Sigmoid colon (tissue), 7 donors: ENCODE data around the gene CADM2. TPM values are rescaled to one million over a fixed set of nuclear protein-coding genes. Genes with fewer than 3 reads are reported as not detected.

Source experiments
- DNase-seq: peaks from one replicate; pipeline ENCODE4 v3.0.0-alpha.2; 2019
- H3K27ac ChIP-seq, 4 donors: fragments of 200-600 bp; sonication (generic); one replicate each; pipeline ENCODE4 v1.5.1; 2016 to 2019; ENCODE audit warnings: mild to moderate bottlenecking in 1 of 4
- H3K27me3 ChIP-seq, 3 donors: fragments of 200-600 bp; sonication (generic); one replicate each; pipeline ENCODE4 v1.5.1; 2019; ENCODE audit warnings: mild to moderate bottlenecking in 1 of 3
- H3K36me3 ChIP-seq, 4 donors: fragments of 200-600 bp; sonication (generic); one replicate each; pipeline ENCODE4 v1.5.1; 2016 to 2019
- H3K4me1 ChIP-seq, 4 donors: fragments of 200-600 bp; sonication (generic); one replicate each; pipeline ENCODE4 v1.5.1; 2017 to 2019
- H3K4me3 ChIP-seq, 4 donors: fragments of 200-600 bp; sonication (generic); one replicate each; pipeline ENCODE4 v1.5.1; 2017 to 2019; ENCODE audit warnings: mild to moderate bottlenecking in 2 of 4, moderate library complexity in 1 of 4
- H3K9me3 ChIP-seq, 4 donors: fragments of 200-600 bp in 3 of 4; sonication (generic) in 3 of 4; one replicate each; pipeline versions ENCODE4 v1.5.1 to v1.6.1; 2013 to 2019
- EP300 ChIP-seq, 4 donors: sonication (generic); formaldehyde crosslinking; IDR thresholded peaks; one replicate each; pipeline ENCODE4 v1.6.1; 2017; ENCODE audit warnings: antibody characterized with exemption in 4 of 4
- POLR2A ChIP-seq, 2 donors: fragments of 450-650 bp; IDR thresholded peaks; one replicate each; pipeline ENCODE4 v1.6.1; 2016; ENCODE audit warnings: antibody characterized with exemption in 2 of 2, mild to moderate bottlenecking in 2 of 2, moderate library complexity in 2 of 2
- POLR2AphosphoS5 ChIP-seq, 4 donors: sonication (generic); formaldehyde crosslinking; IDR thresholded peaks; one replicate each; pipeline ENCODE4 v1.6.1; 2017; ENCODE audit warnings: antibody characterized with exemption in 4 of 4
- WGBS, 2 donors: extraction: QIAGEN DNeasy Blood & Tissue Kit; methylation state at CpG; one replicate each; pipeline ENCODE4 v1.1.7; 2013; 5-methylcytosine and 5-hydroxymethylcytosine counted together
- intact Hi-C: fragments of 100-400 bp; cut with DNase I; formaldehyde crosslinking; loops from one replicate; pipeline ENCODE4 v1.15.1; 2023
- polyA plus RNA-seq, 3 donors: library from polyadenylated mRNA; stranded (reverse); fragments of 200-250 nt; gene quantifications; one replicate each; pipeline ENCODE4 v1.2.3, GENCODE V29; 2013
- total RNA-seq, 4 donors: library from RNA; depleted of rRNA; stranded (reverse); fragments of >200 nt; gene quantifications; one replicate each; pipeline ENCODE4 v1.1.0, GENCODE V29; 2016
- TF ChIP-seq, protein P1 (sequence below), 4 experiments: fragments of 450-650 bp in 3 of 4; fragments of 200-600 bp in 1 of 4; IDR thresholded peaks; one replicate each; pipeline ENCODE4 v1.5.1; 2016 to 2019; ENCODE audit warnings: antibody characterized with exemption in 4 of 4, mild to moderate bottlenecking in 3 of 4, moderate library complexity in 2 of 4
- donor health status: healthy with polysubstance abuse.
- donor health status: Bipolar disorder and iron deficiency.
- donor health status: healthy.

The CADM2 gene
- total and polyA plus RNA-seq, 7 donors = 0.46 to 22.8 (median 12.8) TPM

DNA sequence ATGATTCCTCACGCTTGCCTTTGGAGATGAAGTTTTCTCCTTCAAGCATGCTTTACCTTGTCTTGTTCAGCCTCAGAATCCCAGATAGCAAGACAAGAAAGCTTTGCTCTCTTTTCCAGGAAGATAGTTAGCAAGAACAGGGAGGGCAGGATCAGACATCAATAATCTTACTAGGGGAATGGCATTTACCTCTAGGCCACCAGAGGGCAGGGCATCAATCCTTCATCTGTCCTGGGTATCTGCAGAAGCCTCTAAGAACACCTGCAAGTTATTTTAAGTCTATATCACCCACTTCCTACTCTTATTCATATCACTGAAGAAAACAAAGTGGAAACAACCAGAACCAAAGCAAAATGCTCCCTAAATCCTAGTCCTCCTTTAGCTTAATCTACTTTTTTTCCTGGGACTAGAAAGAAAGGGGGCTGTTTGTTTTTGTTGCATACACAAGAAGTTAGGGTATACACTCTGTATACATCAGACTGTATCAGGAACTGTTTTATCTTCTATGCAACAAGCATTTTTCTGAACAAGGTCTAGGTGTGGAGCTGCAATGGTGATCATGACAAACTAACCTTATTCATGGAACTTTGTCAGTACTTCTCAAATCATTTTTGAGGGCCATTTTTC lies 862.5 kb downstream of the CADM2 start:
- H3K4me1 ChIP-seq = no peaks in the 10 kb centered on the region
- WGBS, 2 donors = 47 to 49% methylated on average over 1 of the region's 1 CpG
- no peak for DNase-seq
- intact Hi-C loops = loop anchor here (10.0 kb wide), 1 partner anchor 424 kb away; no protein-coding TSS in a partner anchor
- no peaks in the 10 kb centered on the region for H3K9me3 ChIP-seq
- TF ChIP-seq, protein P1, sequence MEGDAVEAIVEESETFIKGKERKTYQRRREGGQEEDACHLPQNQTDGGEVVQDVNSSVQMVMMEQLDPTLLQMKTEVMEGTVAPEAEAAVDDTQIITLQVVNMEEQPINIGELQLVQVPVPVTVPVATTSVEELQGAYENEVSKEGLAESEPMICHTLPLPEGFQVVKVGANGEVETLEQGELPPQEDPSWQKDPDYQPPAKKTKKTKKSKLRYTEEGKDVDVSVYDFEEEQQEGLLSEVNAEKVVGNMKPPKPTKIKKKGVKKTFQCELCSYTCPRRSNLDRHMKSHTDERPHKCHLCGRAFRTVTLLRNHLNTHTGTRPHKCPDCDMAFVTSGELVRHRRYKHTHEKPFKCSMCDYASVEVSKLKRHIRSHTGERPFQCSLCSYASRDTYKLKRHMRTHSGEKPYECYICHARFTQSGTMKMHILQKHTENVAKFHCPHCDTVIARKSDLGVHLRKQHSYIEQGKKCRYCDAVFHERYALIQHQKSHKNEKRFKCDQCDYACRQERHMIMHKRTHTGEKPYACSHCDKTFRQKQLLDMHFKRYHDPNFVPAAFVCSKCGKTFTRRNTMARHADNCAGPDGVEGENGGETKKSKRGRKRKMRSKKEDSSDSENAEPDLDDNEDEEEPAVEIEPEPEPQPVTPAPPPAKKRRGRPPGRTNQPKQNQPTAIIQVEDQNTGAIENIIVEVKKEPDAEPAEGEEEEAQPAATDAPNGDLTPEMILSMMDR (IDR thresholded peaks at IDR 0.05) = peak in 2 of 4 experiments; percentile 21 to 54
- no peak for TF ChIP-seq POLR2AphosphoS5 (IDR thresholded peaks at IDR 0.05)
- TF ChIP-seq EP300 (IDR thresholded peaks at IDR 0.05) = no peak
- H3K4me3 ChIP-seq = no peak overlapping the region
- H3K27me3 ChIP-seq = no peaks in the 10 kb centered on the region
- H3K36me3 ChIP-seq = no peaks in the 10 kb centered on the region
- no peak overlapping the region for H3K27ac ChIP-seq

DNA sequence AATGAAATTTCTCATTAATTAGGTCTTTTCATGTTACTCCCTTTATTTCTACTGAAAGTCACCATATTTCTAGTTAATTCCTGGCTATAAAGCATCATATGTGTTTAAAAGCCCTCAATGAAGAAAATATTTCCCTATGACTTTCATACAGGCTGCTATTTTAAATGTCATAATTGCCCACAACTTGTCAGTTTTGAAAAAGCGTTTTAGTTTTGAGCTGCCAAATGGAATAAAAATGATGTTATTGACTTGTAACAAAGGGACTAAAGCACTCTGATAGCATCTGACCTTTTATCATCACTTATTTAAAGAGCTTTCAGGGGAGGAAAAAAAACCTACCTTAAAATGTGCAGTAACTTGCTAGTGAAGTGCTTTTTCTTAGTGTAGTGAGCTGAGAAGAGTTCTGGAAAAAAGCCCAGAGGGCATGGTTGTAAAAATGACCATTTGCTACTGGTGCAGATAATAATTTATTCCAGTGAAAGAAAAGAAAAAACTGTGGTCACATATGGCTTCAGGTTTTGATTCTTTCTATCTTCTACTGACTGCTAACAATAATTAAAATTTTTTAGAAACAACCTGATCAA lies 877.2 kb downstream of the CADM2 start:
- TF ChIP-seq POLR2A (IDR thresholded peaks at IDR 0.05) (no peak), EP300 (IDR thresholded peaks at IDR 0.05) (no peak), POLR2AphosphoS5 (IDR thresholded peaks at IDR 0.05) (no peak)
- TF ChIP-seq, protein P1 (IDR thresholded peaks at IDR 0.05) = no peak

DNA sequence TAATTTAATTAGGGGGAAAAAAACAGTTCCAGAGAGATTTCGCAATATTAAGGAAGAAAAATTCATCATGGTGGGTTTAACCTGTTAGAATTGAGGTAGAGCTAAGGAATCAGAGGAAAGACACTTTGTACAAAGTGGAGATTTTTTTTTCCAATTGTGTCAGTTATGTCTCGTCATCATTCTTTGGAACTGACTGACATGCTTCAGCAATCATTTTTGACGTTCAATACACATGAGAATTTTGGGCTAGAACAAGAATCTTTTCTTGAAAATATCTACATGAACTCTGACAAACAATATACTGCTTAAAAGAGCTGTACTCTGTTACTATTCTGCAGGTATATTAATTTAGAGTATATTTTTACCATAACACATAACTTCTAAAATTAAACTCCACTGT lies 878.6 kb downstream of the CADM2 start:
- no peak for TF ChIP-seq POLR2AphosphoS5 (IDR thresholded peaks at IDR 0.05)
- TF ChIP-seq POLR2A (IDR thresholded peaks at IDR 0.05) = no peak
- TF ChIP-seq EP300 (IDR thresholded peaks at IDR 0.05) = no peak
- TF ChIP-seq, protein P1 (IDR thresholded peaks at IDR 0.05) = no peak
- Histone ChIP-seq H3K9me3 (no peaks in the 10 kb centered on the region), H3K27me3 (no peaks in the 10 kb centered on the region), H3K4me1 (peaks cover 0 to 4% (median 0%) of the 10 kb centered on the region in 4 donors), H3K4me3 (no peak overlapping the region), H3K27ac (no peak overlapping the region), H3K36me3 (no peaks in the 10 kb centered on the region)
- intact Hi-C loops = no loop called here
- 82 to 87% methylated on average over 3 of the region's 3 CpGs for WGBS, 2 donors
- no peak for DNase-seq

More for the DNA sequence above, 877.2 kb downstream of the CADM2 start:
- Histone ChIP-seq H3K9me3 (no peaks in the 10 kb centered on the region), H3K27me3 (no peaks in the 10 kb centered on the region), H3K27ac (no peak overlapping the region), H3K4me1 (peaks cover 0 to 4% (median 0%) of the 10 kb centered on the region in 4 donors), H3K36me3 (no peaks in the 10 kb centered on the region), H3K4me3 (no peak overlapping the region)
- intact Hi-C loops = no loop called here
- WGBS, 2 donors = 68 to 84% methylated on average over 1 of the region's 1 CpG
- no peak for DNase-seq

DNA sequence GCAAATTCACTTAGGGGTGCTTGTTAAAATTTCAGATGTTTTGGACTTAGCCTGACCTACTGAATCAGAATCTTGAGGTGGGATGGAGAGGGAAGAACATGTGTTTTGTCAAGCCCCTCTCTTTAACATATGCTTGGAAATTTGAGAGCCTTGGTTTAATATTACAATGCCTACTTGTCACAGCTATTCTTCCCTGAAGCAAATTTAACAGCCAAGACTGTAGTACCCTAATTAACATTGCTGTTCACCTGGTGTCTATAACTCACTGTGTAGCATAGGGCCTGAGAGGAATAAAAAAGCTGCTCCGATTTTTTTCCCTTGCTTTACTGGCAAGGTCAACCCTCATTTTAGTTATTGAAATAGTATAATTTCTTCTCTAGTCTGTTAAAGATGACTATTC lies 880.1 kb downstream of the CADM2 start:
- H3K27me3 ChIP-seq = no peaks in the 10 kb centered on the region
- intact Hi-C loops = no loop called here
- WGBS, 2 donors = 55 to 66% methylated on average over 1 of the region's 1 CpG
- H3K27ac ChIP-seq = no peak overlapping the region
- H3K4me1 ChIP-seq = peaks cover 0 to 4% (median 0%) of the 10 kb centered on the region in 4 donors
- no peak for TF ChIP-seq EP300 (IDR thresholded peaks at IDR 0.05)
- TF ChIP-seq, protein P1 (IDR thresholded peaks at IDR 0.05) = no peak
- TF ChIP-seq POLR2AphosphoS5 (IDR thresholded peaks at IDR 0.05) = no peak
- no peak for TF ChIP-seq POLR2A (IDR thresholded peaks at IDR 0.05)
- DNase-seq = no peak
- no peaks in the 10 kb centered on the region for H3K36me3 ChIP-seq
- H3K4me3 ChIP-seq = no peak overlapping the region
- H3K9me3 ChIP-seq = no peaks in the 10 kb centered on the region
